Heart left ventricle (tissue), 16 donors: Measurements from ENCODE around the gene PRKAA2. TPM values are rescaled to one million over a fixed set of nuclear protein-coding genes. Genes with fewer than 3 reads are reported as not detected.

Experiments used
- ATAC-seq, 4 donors: fragments of 200-7000 bp; cut with Tn5 transposase; one replicate each; pipeline ENCODE4 v1.9.1; 2020 to 2022; ENCODE audit warnings: moderate library complexity in 4 of 4, mild to moderate bottlenecking in 3 of 4, moderate number of reproducible peaks in 1 of 4
- DNase-seq, 5 donors: peaks; one replicate each; pipeline ENCODE4 v3.0.0-alpha.2; 2020
- H3K27ac ChIP-seq, 12 donors: fragments of 200-600 bp; sonication (generic) in 4 of 12; one replicate each; pipeline versions ENCODE4 v1.5.0 to v1.8.0; 2016 to 2022; ENCODE audit warnings: mild to moderate bottlenecking in 2 of 12
- H3K27me3 ChIP-seq, 9 donors: fragments of 200-600 bp; sonication (generic) in 2 of 9; one replicate each; pipeline versions ENCODE4 v1.5.1 to v1.8.0; 2016 to 2022; ENCODE audit warnings: mild to moderate bottlenecking in 3 of 9
- H3K36me3 ChIP-seq, 9 donors: fragments of 200-600 bp; sonication (generic) in 2 of 9; one replicate each; pipeline versions ENCODE4 v1.5.0 to v1.8.0; 2018 to 2022; ENCODE audit warnings: mild to moderate bottlenecking in 2 of 9
- H3K4me1 ChIP-seq, 12 donors: fragments of 200-600 bp; sonication (generic) in 4 of 12; one replicate each; pipeline versions ENCODE4 v1.5.0 to v1.8.0; 2016 to 2022; ENCODE audit warnings: mild to moderate bottlenecking in 3 of 12
- H3K4me3 ChIP-seq, 12 donors: fragments of 200-600 bp; sonication (generic) in 4 of 12; one replicate each; pipeline versions ENCODE4 v1.5.0 to v1.8.0; 2017 to 2022; ENCODE audit warnings: mild to moderate bottlenecking in 9 of 12, moderate library complexity in 4 of 12
- H3K9me3 ChIP-seq, 12 donors: fragments of 200-600 bp; sonication (generic) in 4 of 12; one replicate each; pipeline versions ENCODE4 v1.5.0 to v1.8.0; 2016 to 2022; ENCODE audit warnings: mild to moderate bottlenecking in 1 of 12
- POLR2A ChIP-seq, 2 donors: fragments of 450-650 bp; IDR thresholded peaks; one replicate each; pipeline ENCODE4 v1.6.1; 2017; ENCODE audit warnings: antibody characterized with exemption in 2 of 2, mild to moderate bottlenecking in 2 of 2, moderate library complexity in 2 of 2
- WGBS, 4 donors: extraction: QIAGEN DNeasy Blood & Tissue Kit in 2 of 4; methylation state at CpG; one replicate each; pipeline versions ENCODE4 v1.1.5 to v1.1.7; 2013 to 2018; 5-methylcytosine and 5-hydroxymethylcytosine counted together
- intact Hi-C, 10 donors: fragments of 100-400 bp; cut with DNase I; formaldehyde crosslinking; loops; one replicate each; pipeline versions ENCODE4 v1.11.1 to v1.14.2; 2022
- polyA plus RNA-seq, 2 donors: library from polyadenylated mRNA; stranded (reverse); fragments of 200-250 nt; gene quantifications; one replicate each; pipeline ENCODE4 v1.2.3, GENCODE V29; 2013
- total RNA-seq, 9 donors: library from RNA; depleted of rRNA in 2 of 9; stranded (reverse); fragments of >200 nt in 2 of 9; fragmentation: NEBNext Ultra II Directional in 3 of 9; extraction: Animal tissue kit (Norgen Biotek cat#: 25700) in 3 of 9; gene quantifications; one replicate each; pipeline versions ENCODE4 v1.1.0 to v1.2.4, GENCODE V29; 2016 to 2023
- TF ChIP-seq, protein P1 (sequence below), 12 donors: fragments of 200-600 bp; sonication (generic) in 4 of 12; IDR thresholded peaks; one replicate each; pipeline versions ENCODE4 v1.5.0 to v1.8.0; 2018 to 2022; ENCODE audit warnings: antibody characterized with exemption in 12 of 12, mild to moderate bottlenecking in 5 of 12
- donor health status: ischemic (EF 13 %, LVEDD 7.1; RV severe dilation, severe dysfunction).
- donor health status: healthy with polysubstance abuse.
- donor health status: DM: no; HTN: yes; CAD: no.
- donor health status: DM: no; HTN: no; CAD: no.
- donor health status: ischemic (EF 25% LVEDD 6.9; RV normal size, moderate dysfunction).
- donor health status: ischemic (EF 25% LVEDD 5.7; RV mildly dilated, moderate dysfunction).
- donor health status: healthy.
- donor health status: DM: yes; HTN: yes; CAD: no.
- donor health status: ischemic (EF 35%, LVEDD 5.7; RV mildly dilated, moderate dysfunction).
- donor health status: nonischemic (EF 11% LVEDD 7.7; RV severe dilation, severe dysfunction).
- donor health status: DM: yes; HTN: yes; CAD: no.
- donor health status: PGD.
- donor health status: ischemic (EF 29% LVEDD 5.4; RV normal size, mild dysfunction).
- donor health status: nonischemic (EF 23%, LVEDD 6.1; RV moderate dilation, normal function).

Gene PRKAA2
- total and polyA plus RNA-seq, 11 donors = 17.6 to 163 (median 105) TPM

- H3K27me3 ChIP-seq = peaks cover 0 to 4% (median 0%) of the 10 kb centered on the region in 9 donors
- intact Hi-C loops = loop anchor here in 1 of 10 donors (10.0 kb wide), 1 partner anchor 64 kb away; no protein-coding TSS in a partner anchor
- no peak for DNase-seq
- H3K4me1 ChIP-seq = no peaks in the 10 kb centered on the region
- no peaks in the 10 kb centered on the region for H3K36me3 ChIP-seq
- no peak overlapping the region for H3K27ac ChIP-seq
- ATAC-seq = no peak
- no peaks in the 10 kb centered on the region for H3K9me3 ChIP-seq
- TF ChIP-seq, protein P1, sequence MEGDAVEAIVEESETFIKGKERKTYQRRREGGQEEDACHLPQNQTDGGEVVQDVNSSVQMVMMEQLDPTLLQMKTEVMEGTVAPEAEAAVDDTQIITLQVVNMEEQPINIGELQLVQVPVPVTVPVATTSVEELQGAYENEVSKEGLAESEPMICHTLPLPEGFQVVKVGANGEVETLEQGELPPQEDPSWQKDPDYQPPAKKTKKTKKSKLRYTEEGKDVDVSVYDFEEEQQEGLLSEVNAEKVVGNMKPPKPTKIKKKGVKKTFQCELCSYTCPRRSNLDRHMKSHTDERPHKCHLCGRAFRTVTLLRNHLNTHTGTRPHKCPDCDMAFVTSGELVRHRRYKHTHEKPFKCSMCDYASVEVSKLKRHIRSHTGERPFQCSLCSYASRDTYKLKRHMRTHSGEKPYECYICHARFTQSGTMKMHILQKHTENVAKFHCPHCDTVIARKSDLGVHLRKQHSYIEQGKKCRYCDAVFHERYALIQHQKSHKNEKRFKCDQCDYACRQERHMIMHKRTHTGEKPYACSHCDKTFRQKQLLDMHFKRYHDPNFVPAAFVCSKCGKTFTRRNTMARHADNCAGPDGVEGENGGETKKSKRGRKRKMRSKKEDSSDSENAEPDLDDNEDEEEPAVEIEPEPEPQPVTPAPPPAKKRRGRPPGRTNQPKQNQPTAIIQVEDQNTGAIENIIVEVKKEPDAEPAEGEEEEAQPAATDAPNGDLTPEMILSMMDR (IDR thresholded peaks at IDR 0.05) = no peak
- TF ChIP-seq POLR2A (IDR thresholded peaks at IDR 0.05) = no peak
- no peak overlapping the region for H3K4me3 ChIP-seq
These were observed 14.3 kb upstream of the PRKAA2 start for GRCh38 chr1:56630786-56631185.

- H3K4me1 ChIP-seq = no peaks in the 10 kb centered on the region
- H3K27me3 ChIP-seq = peaks cover 0 to 4% (median 0%) of the 10 kb centered on the region in 9 donors
- intact Hi-C loops = loop anchor here in 1 of 10 donors (10.0 kb wide), 1 partner anchor 63 kb away; no protein-coding TSS in a partner anchor
- 72 to 97% (median 92%) methylated on average over 2 of the region's 2 CpGs for WGBS, 4 donors
- no peak overlapping the region for H3K27ac ChIP-seq
- TF ChIP-seq, protein P1 (IDR thresholded peaks at IDR 0.05) = no peak
- TF ChIP-seq POLR2A (IDR thresholded peaks at IDR 0.05) = no peak
- no peak for ATAC-seq
- H3K4me3 ChIP-seq = no peak overlapping the region
- H3K9me3 ChIP-seq = no peaks in the 10 kb centered on the region
- no peaks in the 10 kb centered on the region for H3K36me3 ChIP-seq
- no peak for DNase-seq
These were observed 13.2 kb upstream of the PRKAA2 start for GRCh38 chr1:56631901-56632300.

DNA sequence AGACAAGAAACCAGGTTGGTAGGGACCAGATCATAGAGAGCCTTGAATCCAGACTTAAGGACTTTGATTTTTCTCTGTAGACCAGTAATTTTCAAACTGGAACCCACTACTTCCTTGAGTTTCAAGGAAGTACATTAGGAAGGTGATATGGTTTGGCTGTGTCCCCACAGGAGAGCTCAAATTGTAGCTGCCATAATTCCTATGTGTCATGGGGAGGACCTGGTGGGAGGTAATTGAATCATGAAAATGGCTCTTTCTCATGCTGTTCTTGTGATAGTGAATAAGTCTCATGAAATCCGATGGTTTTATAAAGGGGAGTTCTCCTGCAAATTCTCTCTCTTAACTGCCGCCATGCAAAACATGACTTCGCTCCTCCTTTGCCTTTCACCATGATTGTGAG, 10.1 kb upstream of the PRKAA2 start:
- 92 to 98% (median 96%) methylated on average over 3 of the region's 3 CpGs for WGBS, 4 donors
- H3K27me3 ChIP-seq = peaks cover 0 to 3% (median 0%) of the 10 kb centered on the region in 9 donors
- ATAC-seq (no peak), DNase-seq (no peak)
- H3K4me1 ChIP-seq = no peaks in the 10 kb centered on the region
- H3K9me3 ChIP-seq = no peaks in the 10 kb centered on the region
- no peaks in the 10 kb centered on the region for H3K36me3 ChIP-seq
- H3K4me3 ChIP-seq = no peak overlapping the region
- H3K27ac ChIP-seq = no peak overlapping the region
- intact Hi-C loops = loop anchor here in 1 of 10 donors (10.0 kb wide), 1 partner anchor 60 kb away; no protein-coding TSS in a partner anchor
- TF ChIP-seq, protein P1 (IDR thresholded peaks at IDR 0.05) = no peak
- no peak for TF ChIP-seq POLR2A (IDR thresholded peaks at IDR 0.05)

DNA sequence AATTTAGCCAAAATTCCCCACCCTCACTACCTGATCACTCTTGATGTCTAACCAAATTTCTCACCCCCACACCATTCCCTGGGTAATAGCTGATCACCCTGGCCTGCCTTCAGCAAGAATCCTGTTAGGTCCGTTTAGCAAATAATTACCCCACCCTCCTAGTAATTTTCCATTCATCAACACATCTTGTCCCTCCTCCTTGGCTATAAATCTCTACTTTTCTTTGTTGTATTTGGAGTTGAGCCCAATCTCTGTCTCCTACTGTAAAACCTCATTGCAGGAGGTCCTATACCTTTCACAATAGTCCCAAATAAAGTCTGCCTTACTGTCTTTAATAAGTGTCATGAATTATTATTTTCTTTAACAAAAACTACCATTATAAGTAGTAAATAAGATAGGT, 6.9 kb upstream of the PRKAA2 start:
- DNase-seq (no peak), ATAC-seq (no peak)
- intact Hi-C loops = loop anchor here in 1 of 10 donors (10.0 kb wide), 1 partner anchor 57 kb away; no protein-coding TSS in a partner anchor
- Histone ChIP-seq H3K27ac (no peak overlapping the region), H3K9me3 (no peaks in the 10 kb centered on the region), H3K36me3 (no peaks in the 10 kb centered on the region), H3K27me3 (peaks cover 0 to 8% (median 0%) of the 10 kb centered on the region in 9 donors), H3K4me1 (no peaks in the 10 kb centered on the region), H3K4me3 (no peak overlapping the region)
- no peak for TF ChIP-seq POLR2A (IDR thresholded peaks at IDR 0.05)
- TF ChIP-seq, protein P1 (IDR thresholded peaks at IDR 0.05) = no peak
- 37 to 61% (median 42%) methylated on average over 1 of the region's 1 CpG for WGBS, 4 donors
